Lower lobe of right lung (tissue), 2 donors: ENCODE results near the gene TOP3A. TPM values are rescaled to one million over a fixed set of nuclear protein-coding genes. Genes with fewer than 3 reads are reported as not detected.

Source experiments
- ATAC-seq, 2 donors: fragments of 200-7000 bp; cut with Tn5 transposase; one replicate each; pipeline ENCODE4 v1.9.1; 2020 to 2022; ENCODE audit warnings: mild to moderate bottlenecking in 2 of 2, moderate library complexity in 2 of 2
- DNase-seq: peaks from one replicate; pipeline ENCODE4 v3.0.0-alpha.2; 2020
- H3K27ac ChIP-seq: fragments of 200-600 bp; one replicate; pipeline ENCODE4 v1.8.0; 2022
- H3K27me3 ChIP-seq: fragments of 200-600 bp; one replicate; pipeline ENCODE4 v1.8.0; 2022; ENCODE audit warnings: low read depth
- H3K36me3 ChIP-seq: fragments of 200-600 bp; one replicate; pipeline ENCODE4 v1.8.0; 2022; ENCODE audit warnings: mild to moderate bottlenecking
- H3K4me1 ChIP-seq: fragments of 200-600 bp; one replicate; pipeline ENCODE4 v1.8.0; 2022
- H3K4me3 ChIP-seq: fragments of 200-600 bp; one replicate; pipeline ENCODE4 v1.8.0; 2022; ENCODE audit warnings: mild to moderate bottlenecking
- H3K9me3 ChIP-seq: fragments of 200-600 bp; one replicate; pipeline ENCODE4 v1.8.0; 2022
- intact Hi-C: fragments of 100-400 bp; cut with DNase I; formaldehyde crosslinking; loops from one replicate; pipeline ENCODE4 v1.11.0; 2022
- total RNA-seq: library from RNA; stranded (reverse); fragmentation: NEBNext Ultra II Directional; extraction: Animal tissue kit (Norgen Biotek cat#: 25700); gene quantifications from one replicate; pipeline ENCODE4 v1.2.1, GENCODE V29; 2021
- TF ChIP-seq, protein P1 (sequence below): fragments of 200-600 bp; IDR thresholded peaks from one replicate; pipeline ENCODE4 v1.8.0; 2022; ENCODE audit warnings: antibody characterized with exemption, mild to moderate bottlenecking
- donor health status: DM: no; HTN: yes; CAD: no; lungs with severe emphysema.

The TOP3A gene
- total RNA-seq, 1 donor from 2014 or later, result 31.2 TPM

DNA sequence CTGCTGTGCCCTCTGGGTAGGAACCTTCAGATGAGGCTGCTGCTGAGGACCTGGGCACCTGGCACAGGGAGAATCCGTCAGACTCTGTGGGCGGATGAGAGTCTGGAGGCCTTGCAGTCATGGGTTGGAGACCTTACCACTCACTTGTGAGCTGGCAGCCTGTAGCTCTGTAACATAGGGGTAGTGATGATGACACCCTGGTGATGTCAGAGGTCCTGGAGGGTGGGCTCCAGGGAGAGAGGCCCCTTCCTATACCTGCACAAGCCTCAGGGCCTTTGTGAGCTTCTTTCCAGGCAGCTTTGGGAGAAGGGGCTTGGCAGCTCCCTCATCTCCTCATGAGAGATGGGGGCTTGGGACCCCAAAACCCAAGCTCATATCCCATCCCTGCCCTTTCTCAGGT is 52.7 kb downstream of the TOP3A start:
- no peak for DNase-seq
- Histone ChIP-seq H3K36me3 (peaks cover 28% of the 10 kb centered on the region), H3K9me3 (no peaks in the 10 kb centered on the region), H3K27ac (peak overlapping the region; percentile 94), H3K4me3 (peak overlapping the region; percentile 97), H3K27me3 (no peaks in the 10 kb centered on the region), H3K4me1 (peaks cover 43% of the 10 kb centered on the region)
- intact Hi-C loops, result no loop called here
- TF ChIP-seq, protein P1, sequence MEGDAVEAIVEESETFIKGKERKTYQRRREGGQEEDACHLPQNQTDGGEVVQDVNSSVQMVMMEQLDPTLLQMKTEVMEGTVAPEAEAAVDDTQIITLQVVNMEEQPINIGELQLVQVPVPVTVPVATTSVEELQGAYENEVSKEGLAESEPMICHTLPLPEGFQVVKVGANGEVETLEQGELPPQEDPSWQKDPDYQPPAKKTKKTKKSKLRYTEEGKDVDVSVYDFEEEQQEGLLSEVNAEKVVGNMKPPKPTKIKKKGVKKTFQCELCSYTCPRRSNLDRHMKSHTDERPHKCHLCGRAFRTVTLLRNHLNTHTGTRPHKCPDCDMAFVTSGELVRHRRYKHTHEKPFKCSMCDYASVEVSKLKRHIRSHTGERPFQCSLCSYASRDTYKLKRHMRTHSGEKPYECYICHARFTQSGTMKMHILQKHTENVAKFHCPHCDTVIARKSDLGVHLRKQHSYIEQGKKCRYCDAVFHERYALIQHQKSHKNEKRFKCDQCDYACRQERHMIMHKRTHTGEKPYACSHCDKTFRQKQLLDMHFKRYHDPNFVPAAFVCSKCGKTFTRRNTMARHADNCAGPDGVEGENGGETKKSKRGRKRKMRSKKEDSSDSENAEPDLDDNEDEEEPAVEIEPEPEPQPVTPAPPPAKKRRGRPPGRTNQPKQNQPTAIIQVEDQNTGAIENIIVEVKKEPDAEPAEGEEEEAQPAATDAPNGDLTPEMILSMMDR, result no peak
- ATAC-seq, result no peak

DNA sequence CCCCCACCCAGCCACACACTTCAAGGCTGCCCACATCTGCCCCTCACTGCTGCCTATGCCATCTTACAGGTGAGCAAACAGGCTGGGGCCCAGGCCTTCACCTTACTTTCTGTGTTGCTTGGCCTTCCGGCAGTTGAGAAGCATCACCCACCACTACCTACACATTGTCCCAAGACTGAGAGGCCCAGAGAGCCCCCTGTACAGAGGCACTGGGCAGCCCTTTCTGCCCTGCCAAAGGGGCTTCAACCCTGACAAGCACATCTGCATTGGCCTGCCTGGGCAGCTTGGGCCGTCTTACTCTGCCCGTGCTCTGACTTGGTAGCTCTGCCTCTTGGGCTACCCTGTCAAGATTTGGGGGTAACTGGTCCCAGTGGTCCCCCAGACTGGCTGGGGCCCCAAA is 53.1 kb downstream of the TOP3A start:
- intact Hi-C loops, result no loop called here
- TF ChIP-seq, protein P1, result no peak
- peak overlapping the region; percentile 94 for H3K27ac ChIP-seq
- peak overlapping the region; percentile 97 for H3K4me3 ChIP-seq
- H3K27me3 ChIP-seq, result no peaks in the 10 kb centered on the region
- peaks cover 47% of the 10 kb centered on the region for H3K4me1 ChIP-seq
- ATAC-seq (no peak), DNase-seq (no peak)
- no peaks in the 10 kb centered on the region for H3K9me3 ChIP-seq
- peaks cover 28% of the 10 kb centered on the region for H3K36me3 ChIP-seq

DNA sequence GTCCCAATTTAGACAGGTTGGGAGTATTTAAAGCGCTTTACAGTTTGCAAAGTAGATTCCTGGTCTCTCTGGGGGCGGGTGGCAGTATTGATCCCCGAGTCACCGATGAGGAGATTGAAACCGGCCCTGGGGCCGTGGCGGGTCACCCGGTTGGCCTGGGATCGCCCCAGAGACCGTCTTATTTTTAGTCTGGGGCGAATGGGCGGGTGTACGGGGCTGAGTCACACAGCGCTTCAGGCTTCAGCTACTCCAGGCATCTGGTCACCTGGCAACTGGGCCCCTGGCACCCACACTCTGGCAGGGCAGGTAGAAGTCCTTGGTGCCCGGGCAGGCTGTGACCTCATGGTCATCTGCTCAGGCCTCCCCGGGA is 53.7 kb downstream of the TOP3A start:
- H3K27ac ChIP-seq, result peak overlapping the region; percentile 94
- intact Hi-C loops, result no loop called here
- H3K9me3 ChIP-seq, result no peaks in the 10 kb centered on the region
- H3K27me3 ChIP-seq, result no peaks in the 10 kb centered on the region
- peak overlapping the region; percentile 97 for H3K4me3 ChIP-seq
- ATAC-seq (peak; percentile 70 to 78), DNase-seq (peak; percentile 88)
- H3K36me3 ChIP-seq, result peaks cover 33% of the 10 kb centered on the region
- peaks cover 52% of the 10 kb centered on the region for H3K4me1 ChIP-seq
- TF ChIP-seq, protein P1, result no peak

DNA sequence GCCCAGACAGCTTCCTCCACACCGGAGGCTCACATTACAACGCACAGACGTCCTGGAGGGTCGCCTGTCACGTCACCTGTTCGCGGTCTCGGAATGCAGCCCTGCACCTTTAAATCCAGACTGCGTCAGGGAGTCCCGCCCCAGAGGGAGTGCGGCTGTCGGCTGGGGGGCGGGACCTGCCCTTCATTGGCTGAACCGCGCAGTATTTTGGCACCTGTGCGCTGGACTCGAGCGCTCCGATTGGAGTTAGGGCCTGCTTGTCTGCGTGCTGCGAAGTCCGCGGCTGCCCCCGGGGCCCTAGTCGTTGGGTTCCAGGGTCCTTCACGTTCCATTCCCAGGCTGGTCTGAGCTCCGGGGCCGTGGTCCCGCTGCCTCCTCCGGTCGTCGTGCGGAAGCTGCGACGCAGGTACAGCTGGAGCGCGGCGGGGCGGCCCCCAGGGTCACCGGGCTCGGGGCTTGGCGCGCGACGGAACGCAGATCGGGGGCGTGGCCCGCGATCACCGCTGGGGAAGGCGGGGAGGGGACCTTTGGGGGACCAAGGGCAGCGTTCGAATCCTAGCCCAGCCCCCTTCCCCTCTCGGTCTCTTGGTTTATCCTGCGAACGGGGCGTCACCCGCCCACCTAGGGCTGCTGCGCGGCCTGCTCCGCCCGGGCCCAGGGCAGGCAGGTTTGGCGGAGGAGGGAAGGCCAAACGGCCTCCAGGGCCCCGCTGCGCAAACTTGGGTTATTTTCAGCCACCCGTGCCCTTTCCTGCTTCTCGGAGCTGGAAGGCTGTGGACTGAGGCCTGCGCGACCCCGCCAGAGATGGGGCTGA is 54.3 kb downstream of the TOP3A start, which contains the start of gene MIEF2:
TSS of gene MIEF2 (plus strand) at position 331 of the 814 bp plus-strand sequence. CDS start 2,059 bp downstream, outside the sequence.
- H3K27me3 ChIP-seq, result no peaks in the 10 kb centered on the region
- intact Hi-C loops, result no loop called here
- peak within 1 kb of the TSS; percentile 97 for H3K4me3 ChIP-seq
- H3K27ac ChIP-seq, result peak within 1 kb of the TSS; percentile 94
- TF ChIP-seq, protein P1, result no peak
- peaks cover 54% of the 10 kb centered on the region for H3K4me1 ChIP-seq
- ATAC-seq, result peak; percentile 92
- H3K9me3 ChIP-seq, result no peaks in the 10 kb centered on the region
- peak; percentile 98 for DNase-seq
- peaks cover 37% of the 10 kb centered on the region for H3K36me3 ChIP-seq

DNA sequence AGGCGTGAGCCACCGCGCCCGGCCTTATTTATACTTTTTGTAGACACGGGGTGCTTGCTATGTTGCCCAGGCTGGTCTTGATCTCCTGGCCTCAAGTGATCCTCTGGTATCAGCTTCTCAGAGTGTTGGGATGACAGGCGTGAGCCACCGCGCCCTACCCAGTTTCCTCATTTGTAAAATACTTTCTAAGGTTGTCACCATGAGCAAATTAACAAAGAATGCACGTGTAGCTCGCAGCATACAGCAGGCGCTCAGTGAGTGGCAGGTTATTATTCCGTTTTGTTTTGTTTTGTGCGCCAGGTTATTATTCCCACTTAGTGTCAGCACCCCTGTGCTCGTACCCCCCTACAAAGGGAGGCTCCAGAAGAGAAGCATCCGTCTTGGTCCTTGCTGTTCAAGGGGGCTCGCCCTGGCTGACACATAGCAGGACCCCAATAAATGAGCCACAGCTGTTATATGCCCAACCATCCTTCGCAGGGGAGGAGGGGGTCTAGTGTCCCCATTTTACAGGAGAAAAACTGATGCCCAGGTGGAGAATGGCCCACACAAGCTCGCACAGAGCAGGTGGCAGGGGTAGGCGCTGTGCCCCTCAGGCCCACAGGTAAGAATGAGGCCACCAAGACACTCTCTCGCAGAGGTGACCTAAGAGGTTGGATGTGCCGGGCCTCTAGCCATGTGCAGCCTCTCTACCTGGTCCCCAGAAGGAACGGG is 55.0 kb downstream of the TOP3A start:
- DNase-seq (peak; percentile 41), ATAC-seq (no peak)
- peak overlapping the region; percentile 97 for H3K4me3 ChIP-seq
- peaks cover 54% of the 10 kb centered on the region for H3K4me1 ChIP-seq
- TF ChIP-seq, protein P1, result no peak
- peaks cover 37% of the 10 kb centered on the region for H3K36me3 ChIP-seq
- intact Hi-C loops, result no loop called here
- peak overlapping the region; percentile 94 for H3K27ac ChIP-seq
- no peaks in the 10 kb centered on the region for H3K27me3 ChIP-seq
- no peaks in the 10 kb centered on the region for H3K9me3 ChIP-seq
